Sigmoid colon (tissue), 4 donors: ENCODE data around the gene PROX2.

Source experiments
- CTCF ChIP-seq, 4 experiments: fragments of 450-650 bp in 3 of 4; fragments of 200-600 bp in 1 of 4; IDR thresholded peaks; one replicate each; pipeline ENCODE4 v1.5.1; 2016 to 2019; ENCODE audit warnings: antibody characterized with exemption in 4 of 4, mild to moderate bottlenecking in 3 of 4, moderate library complexity in 2 of 4
- POLR2A ChIP-seq, 2 donors: fragments of 450-650 bp; IDR thresholded peaks; one replicate each; pipeline ENCODE4 v1.6.1; 2016; ENCODE audit warnings: antibody characterized with exemption in 2 of 2, mild to moderate bottlenecking in 2 of 2, moderate library complexity in 2 of 2
- POLR2AphosphoS5 ChIP-seq, 4 donors: sonication (generic); formaldehyde crosslinking; IDR thresholded peaks; one replicate each; pipeline ENCODE4 v1.6.1; 2017; ENCODE audit warnings: antibody characterized with exemption in 4 of 4

GRCh38 chr14:74834692-74835392 lies 41.1 kb downstream of the PROX2 start:
- TF ChIP-seq POLR2AphosphoS5 (IDR thresholded peaks at IDR 0.05) (no peak), CTCF (IDR thresholded peaks at IDR 0.05) (no peak), POLR2A (IDR thresholded peaks at IDR 0.05) (no peak)
